ENCODE measurements around the gene ANO5.

The ANO5 gene

GRCh38 chr11:22192642-22193347 lies at the start of gene ANO5:
Gene ANO5, plus strand, starts transcription at chr11:22193085. Its CDS starts 408 bp downstream, at chr11:22193493.
- DNase-seq: no peak

DNA sequence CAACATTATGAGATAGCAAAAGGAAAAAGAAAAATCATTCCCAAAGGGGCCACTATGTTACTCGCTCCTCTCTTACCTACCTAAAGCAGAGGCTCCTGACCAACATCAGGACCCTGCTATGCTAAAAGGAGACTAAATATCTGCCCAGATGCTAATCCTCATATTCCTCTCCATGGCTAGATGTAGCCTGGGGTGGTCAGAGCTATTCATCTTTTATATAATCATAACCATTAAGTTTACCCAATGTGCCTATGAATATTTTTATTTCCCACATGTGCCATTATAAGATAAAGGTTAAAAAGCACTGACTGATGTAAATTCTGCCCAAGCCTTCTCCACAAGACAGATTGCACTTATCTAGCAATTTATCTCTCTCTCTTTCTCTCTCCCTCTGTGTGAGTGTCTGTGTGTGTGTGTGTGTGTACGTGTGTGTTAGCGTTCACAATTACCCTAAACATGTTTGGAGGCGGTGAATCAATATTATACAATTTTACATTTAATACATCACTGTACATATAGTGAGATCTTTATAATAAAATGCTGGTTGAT lies 41.2 kb upstream of the ANO5 start:
- no peak for DNase-seq

DNA sequence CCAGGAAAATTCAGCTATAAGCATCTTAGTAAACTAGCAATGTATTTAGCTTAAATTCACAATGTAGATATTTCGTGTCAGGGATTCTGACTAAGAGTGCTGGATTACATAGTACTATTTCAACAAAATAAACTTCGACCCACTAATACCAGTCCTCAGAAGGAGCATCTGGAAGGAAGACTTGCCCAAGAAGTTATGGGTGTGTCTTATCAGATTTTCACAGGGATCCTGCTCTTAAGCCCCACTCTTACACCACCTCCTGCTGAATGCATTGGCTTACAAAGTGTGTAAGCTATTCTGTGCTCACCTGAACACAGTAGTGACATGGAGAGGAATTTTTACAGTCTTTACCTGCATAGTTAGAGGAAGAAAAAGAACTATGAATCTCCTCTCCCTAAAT lies 35.4 kb upstream of the ANO5 start:
- peak; percentile 65 for DNase-seq

DNA sequence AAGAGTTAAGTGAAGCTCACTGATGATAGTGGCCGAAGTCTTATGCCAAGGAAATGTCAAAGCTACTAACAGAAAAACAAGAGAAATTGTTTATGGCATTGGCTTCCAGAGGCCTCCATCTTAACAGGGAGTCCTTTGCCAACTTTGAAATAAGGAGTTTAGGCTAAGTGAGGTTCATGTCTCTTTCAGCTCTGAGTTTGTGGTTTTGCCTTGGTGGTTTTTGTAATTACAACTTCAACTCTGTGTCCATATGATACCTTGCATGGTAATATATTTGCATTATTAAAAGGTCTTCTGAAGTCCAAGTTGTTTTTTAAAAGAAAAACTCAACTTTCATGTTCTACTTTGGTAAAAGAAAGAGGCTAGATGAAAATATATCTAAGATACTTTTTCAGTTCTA lies 31.4 kb upstream of the ANO5 start:
- DNase-seq: peak; percentile 32

GRCh38 chr11:22162756-22163155 lies 30.1 kb upstream of the ANO5 start:
- DNase-seq: peak; percentile 55

DNA sequence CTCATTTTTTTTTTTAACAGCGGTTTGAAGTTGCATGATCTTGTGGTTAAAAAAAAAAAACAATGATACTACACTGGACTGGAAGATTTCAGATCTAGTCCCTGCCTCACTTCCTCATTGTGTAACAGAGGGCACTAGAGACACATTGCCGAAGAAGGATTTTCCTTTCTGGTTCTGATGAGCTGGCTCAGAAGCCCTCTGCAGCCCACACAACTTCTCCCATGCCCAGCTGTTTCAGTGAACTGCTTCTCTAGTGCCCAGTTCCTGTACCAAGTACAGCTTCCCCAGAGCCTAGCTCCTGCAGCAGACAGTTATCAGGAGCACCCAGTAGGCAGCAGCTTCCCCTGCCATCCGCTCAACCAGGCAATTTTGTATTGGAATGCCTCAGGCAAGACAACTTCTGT lies 29.5 kb upstream of the ANO5 start:
- DNase-seq: peak; percentile 92

- no peak for DNase-seq
Observed at GRCh38 chr11:22165087-22165486, 27.8 kb upstream of the ANO5 start.

- no peak for DNase-seq
Observed at GRCh38 chr11:22165759-22166513, 26.9 kb upstream of the ANO5 start.

GRCh38 chr11:22169833-22170232 lies 23.1 kb upstream of the ANO5 start:
- DNase-seq: peak; percentile 38

- DNase-seq: no peak
Observed at GRCh38 chr11:22173532-22173931, 19.4 kb upstream of the ANO5 start.

GRCh38 chr11:22177186-22177585 lies 15.7 kb upstream of the ANO5 start:
- no peak for DNase-seq

GRCh38 chr11:22179626-22180025 lies 13.3 kb upstream of the ANO5 start:
- DNase-seq: no peak

GRCh38 chr11:22180131-22180530 lies 12.8 kb upstream of the ANO5 start:
- no peak for DNase-seq

GRCh38 chr11:22189660-22190059 lies 3.2 kb upstream of the ANO5 start:
- no peak for DNase-seq

DNA sequence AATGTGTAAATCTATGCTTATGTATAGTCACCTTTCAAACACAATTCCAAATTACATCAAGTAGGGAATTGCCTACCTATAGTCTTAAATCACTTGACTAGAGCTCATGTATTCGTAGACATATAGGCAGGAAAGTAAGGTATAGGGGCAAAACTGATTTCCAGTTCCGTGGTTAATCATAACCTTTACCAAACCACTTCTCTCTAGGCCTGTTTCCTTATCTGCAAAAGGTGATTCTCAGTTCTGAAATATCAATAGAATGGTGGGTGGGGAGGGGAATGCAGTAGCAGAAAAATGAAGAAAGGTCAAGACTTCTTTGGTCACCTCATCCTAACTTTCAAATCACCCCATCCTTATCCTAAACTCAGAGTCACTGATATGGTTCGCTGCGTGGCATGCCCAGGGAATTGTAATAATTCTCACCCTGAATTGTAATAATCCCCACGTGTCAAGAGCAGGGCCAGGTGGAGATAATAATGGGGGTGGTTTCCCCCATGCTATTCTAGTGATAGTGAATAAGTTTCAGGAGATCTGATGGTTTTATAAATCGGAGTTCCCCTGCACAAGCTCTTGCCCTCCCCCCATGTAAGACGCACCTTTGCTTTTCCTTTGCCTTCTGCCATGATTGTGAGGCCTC lies 1.9 kb upstream of the ANO5 start:
- no peak for DNase-seq

- DNase-seq: no peak
Observed at GRCh38 chr11:22192289-22192641, 620 bp upstream of the ANO5 start.

DNA sequence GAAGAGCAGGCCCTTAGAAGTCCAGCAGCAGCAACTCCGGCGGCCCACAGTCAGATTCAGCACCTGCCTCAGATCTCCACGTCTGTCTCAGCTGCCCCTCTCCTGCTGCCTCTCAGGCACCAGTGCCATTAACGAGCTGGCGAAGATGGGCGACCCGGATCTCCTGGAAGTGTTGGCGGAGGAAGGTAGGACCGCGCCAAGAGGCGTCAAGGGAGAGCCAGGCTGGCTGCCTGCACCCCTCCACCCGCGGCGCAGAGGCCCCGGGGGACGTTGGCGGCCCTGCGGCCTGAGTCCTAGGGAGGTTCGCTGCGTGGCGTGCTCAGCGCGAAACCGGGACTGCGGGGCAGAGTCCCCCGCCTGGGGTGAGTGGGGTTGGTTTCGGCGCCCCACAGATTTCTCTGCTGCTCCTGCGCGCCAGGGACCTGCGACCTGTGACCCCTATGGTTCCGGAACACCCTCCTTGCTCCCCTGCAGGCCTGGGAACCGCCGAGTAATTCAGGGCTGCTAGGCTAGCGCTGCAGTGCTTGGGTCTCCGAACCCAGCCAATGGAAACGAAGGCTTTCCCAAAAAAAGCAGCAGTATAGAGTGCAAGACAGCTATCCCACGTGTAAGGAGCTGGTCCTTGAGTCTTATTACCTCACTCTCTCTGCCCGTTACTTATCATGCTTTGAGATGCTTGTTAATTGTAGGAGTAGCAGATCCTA lies 615 bp downstream of the ANO5 start:
- no peak for DNase-seq

DNA sequence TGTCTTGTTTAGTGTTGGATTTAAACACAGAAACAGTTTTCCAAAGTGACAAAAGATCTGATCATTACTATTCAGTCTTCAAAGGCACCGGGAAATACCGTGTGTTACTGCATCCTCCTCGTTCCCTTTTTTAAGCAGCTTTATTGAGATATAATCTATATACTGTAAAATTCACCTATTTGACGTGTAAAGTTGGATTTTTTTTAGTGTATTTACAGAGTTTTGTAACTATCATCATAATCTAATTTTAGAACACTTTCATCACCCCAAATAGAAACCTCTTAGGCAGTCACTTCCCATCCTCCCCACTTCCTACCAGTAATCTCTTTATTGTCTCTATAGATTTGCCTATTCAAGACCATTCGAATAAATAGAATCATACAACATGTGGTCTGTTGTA lies 1.4 kb downstream of the ANO5 start:
- DNase-seq: no peak

DNA sequence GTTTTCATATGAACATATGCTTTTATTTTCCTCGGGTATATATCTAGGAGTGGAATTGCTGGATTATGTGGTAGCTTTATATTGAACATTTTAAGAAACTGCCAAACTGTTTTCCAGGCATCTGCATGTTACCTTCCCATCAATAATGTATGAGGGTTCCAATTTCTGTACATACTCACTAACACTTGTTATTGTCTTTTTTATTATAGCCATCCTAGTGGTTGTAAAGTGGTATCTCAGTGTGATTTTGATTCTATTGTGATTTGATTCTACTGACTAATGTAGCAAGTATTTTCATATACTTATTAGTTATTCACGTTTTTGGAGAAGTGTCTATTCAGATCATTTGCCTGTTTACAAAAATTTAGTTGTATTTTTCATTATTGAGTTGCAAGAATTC lies 2.0 kb downstream of the ANO5 start:
- no peak for DNase-seq

DNA sequence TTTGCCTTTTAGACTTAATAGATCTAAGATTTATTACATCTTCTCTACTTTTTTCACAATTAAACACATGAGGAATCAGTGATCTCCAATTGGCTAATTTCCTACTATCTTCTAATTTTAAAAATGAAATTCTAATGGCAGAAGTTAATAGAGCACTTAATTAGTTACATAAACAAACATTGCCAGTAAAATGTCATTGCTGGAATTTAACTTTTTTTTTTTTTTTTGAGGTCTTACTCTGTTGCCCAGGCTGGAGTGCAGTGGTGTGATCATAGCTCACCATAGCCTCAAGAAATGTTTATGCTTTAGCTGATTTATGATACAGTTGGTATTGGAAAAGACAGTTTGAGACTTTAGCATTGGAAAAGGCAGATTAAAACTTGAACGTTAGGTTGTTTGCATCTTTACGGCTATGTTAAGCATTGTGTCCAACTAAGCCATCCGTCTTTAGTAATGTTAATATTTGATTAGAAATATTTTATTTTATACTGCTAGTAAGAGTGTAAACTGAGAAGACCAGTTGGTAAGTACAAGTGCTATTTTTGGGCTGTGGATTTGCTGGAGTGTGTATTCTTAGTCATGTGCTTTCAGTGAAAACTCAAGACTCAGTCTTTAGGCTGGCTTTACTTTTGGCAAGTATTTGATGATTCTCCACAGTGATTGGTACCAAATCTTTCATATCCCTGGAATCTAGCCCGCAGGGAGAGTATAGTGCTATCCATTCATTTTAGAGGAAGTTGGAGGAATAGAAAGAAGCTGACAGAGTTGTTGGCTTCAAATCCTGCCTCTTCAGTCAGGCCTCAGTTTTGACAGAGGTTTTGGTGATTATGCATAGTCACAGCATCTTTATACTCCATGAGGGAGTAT lies 4.5 kb downstream of the ANO5 start:
- no peak for DNase-seq

DNA sequence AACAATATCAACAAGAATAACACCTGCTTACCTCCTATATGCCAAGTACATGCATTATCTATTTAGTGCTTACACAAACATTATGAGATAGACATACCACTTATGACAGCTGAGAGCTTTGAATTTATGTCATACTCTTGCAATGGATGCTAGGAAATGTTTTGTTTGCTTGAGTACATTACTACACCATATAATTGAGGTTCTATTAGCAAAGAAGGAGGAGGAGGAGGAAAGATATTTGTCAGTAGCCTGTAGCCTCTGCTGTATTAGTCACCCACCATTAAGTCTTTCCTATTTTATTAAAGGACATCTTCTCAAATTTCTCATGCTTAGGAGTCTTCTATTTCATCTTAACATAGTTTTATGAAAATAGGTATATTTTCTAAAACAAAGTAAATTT lies 6.4 kb downstream of the ANO5 start:
- DNase-seq: no peak

DNA sequence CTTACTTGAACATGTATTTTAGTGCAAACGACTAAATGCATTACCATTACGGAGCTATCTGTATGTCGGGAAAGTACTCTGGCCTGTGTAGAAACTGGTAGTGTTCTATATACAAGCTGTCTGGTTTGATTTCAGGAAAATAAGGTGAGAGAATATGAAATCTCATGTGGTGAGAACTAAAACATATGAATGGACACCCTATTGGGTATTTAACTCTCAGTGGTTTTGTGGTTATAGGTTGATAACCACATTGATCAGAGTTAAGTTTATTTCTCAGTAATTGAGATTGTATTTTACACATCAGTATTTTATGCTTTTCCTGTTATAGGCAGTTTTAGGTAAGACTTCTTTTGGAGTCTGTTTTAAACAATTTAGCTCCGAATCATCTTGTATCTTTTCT lies 10.4 kb downstream of the ANO5 start:
- no peak for DNase-seq

All from OCI-M1 (cell line).